Suprapubic skin (tissue), 4 donors: Measurements from ENCODE around the gene LITAF.

Experiments
- EP300 ChIP-seq: sonication (generic); formaldehyde crosslinking; IDR thresholded peaks from one replicate; pipeline ENCODE4 v1.6.1; 2017; ENCODE audit warnings: antibody characterized with exemption
- POLR2A ChIP-seq, 2 donors: fragments of 450-650 bp; IDR thresholded peaks; one replicate each; pipeline ENCODE4 v1.6.1; 2017; ENCODE audit warnings: antibody characterized with exemption in 2 of 2, mild to moderate bottlenecking in 2 of 2, moderate library complexity in 2 of 2
- POLR2AphosphoS5 ChIP-seq, 3 donors: sonication (generic); formaldehyde crosslinking; IDR thresholded peaks; one replicate each; pipeline ENCODE4 v1.6.1; 2017; ENCODE audit warnings: antibody characterized with exemption in 3 of 3
- TF ChIP-seq, protein P1 (sequence below), 2 donors: fragments of 200-600 bp in 1 of 2; fragments of 450-650 bp in 1 of 2; sonication (generic) in 1 of 2; IDR thresholded peaks; one replicate each; pipeline ENCODE4 v1.5.1; 2016 to 2019; ENCODE audit warnings: antibody characterized with exemption in 2 of 2, mild to moderate bottlenecking in 1 of 2, moderate library complexity in 1 of 2

GRCh38 chr16:11587643-11588247, 1.0 kb upstream of the LITAF start:
- TF ChIP-seq EP300 (no peak), POLR2AphosphoS5 (IDR thresholded peaks at IDR 0.05) (no peak), POLR2A (IDR thresholded peaks at IDR 0.05) (no peak)
- TF ChIP-seq, protein P1, sequence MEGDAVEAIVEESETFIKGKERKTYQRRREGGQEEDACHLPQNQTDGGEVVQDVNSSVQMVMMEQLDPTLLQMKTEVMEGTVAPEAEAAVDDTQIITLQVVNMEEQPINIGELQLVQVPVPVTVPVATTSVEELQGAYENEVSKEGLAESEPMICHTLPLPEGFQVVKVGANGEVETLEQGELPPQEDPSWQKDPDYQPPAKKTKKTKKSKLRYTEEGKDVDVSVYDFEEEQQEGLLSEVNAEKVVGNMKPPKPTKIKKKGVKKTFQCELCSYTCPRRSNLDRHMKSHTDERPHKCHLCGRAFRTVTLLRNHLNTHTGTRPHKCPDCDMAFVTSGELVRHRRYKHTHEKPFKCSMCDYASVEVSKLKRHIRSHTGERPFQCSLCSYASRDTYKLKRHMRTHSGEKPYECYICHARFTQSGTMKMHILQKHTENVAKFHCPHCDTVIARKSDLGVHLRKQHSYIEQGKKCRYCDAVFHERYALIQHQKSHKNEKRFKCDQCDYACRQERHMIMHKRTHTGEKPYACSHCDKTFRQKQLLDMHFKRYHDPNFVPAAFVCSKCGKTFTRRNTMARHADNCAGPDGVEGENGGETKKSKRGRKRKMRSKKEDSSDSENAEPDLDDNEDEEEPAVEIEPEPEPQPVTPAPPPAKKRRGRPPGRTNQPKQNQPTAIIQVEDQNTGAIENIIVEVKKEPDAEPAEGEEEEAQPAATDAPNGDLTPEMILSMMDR (IDR thresholded peaks at IDR 0.05): no peak
